Tibial artery (tissue), 4 donors: ENCODE measurements around the gene TBXAS1.

Experiments
- DNase-seq, 2 donors: peaks; one replicate each; pipeline ENCODE4 v3.0.0-alpha.2; 2019
- H3K27ac ChIP-seq, 2 donors: fragments of 200-600 bp; sonication (generic) in 1 of 2; 1 replicate in 1 of 2; 2 replicates in 1 of 2; pipeline ENCODE4 v1.5.1; 2018 to 2019; ENCODE audit warnings: mild to moderate bottlenecking in 1 of 2
- H3K27me3 ChIP-seq, 2 donors: fragments of 200-600 bp; sonication (generic) in 1 of 2; one replicate each; pipeline versions ENCODE4 v1.5.1 to v1.6.0; 2016 to 2019
- H3K36me3 ChIP-seq, 3 donors: fragments of 200-600 bp; sonication (generic) in 2 of 3; one replicate each; pipeline ENCODE4 v1.5.1; 2016 to 2019; ENCODE audit warnings: mild to moderate bottlenecking in 2 of 3
- H3K4me1 ChIP-seq, 4 donors: fragments of 200-600 bp; sonication (generic) in 2 of 4; 1 replicate in 3 of 4; 2 replicates in 1 of 4; pipeline ENCODE4 v1.5.1; 2016 to 2019
- H3K4me3 ChIP-seq, 2 donors: fragments of 200-600 bp; sonication (generic) in 1 of 2; 1 replicate in 1 of 2; 2 replicates in 1 of 2; pipeline ENCODE4 v1.5.1; 2018 to 2019; ENCODE audit warnings: mild to moderate bottlenecking in 2 of 2
- H3K9me3 ChIP-seq, 3 donors: fragments of 200-600 bp; sonication (generic) in 1 of 3; one replicate each; pipeline ENCODE4 v1.5.1; 2016 to 2019
- intact Hi-C: fragments of 100-400 bp; cut with DNase I; formaldehyde crosslinking; loops from one replicate; pipeline ENCODE4 v1.15.0; 2023; ENCODE audit warnings: low total_unique reads
- TF ChIP-seq, protein P1 (sequence below), 2 experiments: fragments of 200-600 bp in 1 of 2; fragments of 450-650 bp in 1 of 2; IDR thresholded peaks; one replicate each; pipeline ENCODE4 v1.5.1; 2017 to 2019; ENCODE audit warnings: antibody characterized with exemption in 2 of 2, mild to moderate bottlenecking in 1 of 2, moderate library complexity in 1 of 2

The TBXAS1 gene

DNA sequence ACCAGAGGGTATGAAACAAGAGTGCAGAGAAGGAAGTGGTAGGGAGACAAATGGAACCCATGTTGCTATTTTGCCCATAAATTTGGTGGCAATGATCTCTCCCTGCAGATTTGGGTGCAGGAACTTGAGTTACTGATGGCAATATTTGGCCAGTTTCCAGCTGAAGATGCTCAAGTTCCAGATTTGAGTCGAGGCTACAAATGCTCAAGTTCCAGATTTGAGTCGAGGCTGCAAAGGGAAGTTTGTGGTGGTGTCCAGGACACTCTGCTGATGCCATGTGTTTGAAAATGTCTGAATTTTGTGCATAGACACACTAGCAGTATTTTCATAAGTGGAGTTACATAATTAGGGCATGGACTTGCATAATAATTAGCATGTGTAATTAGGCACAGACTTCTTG lies 40.8 kb downstream of the TBXAS1 start:
- intact Hi-C loops: no loop called here
- no peak for DNase-seq
- peaks cover 0 to 9% (median 4%) of the 10 kb centered on the region in 4 donors for H3K4me1 ChIP-seq
- H3K9me3 ChIP-seq: no peaks in the 10 kb centered on the region
- no peak overlapping the region for H3K27ac ChIP-seq
- no peaks in the 10 kb centered on the region for H3K27me3 ChIP-seq
- H3K36me3 ChIP-seq: no peaks in the 10 kb centered on the region
- H3K4me3 ChIP-seq: no peak overlapping the region
- TF ChIP-seq, protein P1, sequence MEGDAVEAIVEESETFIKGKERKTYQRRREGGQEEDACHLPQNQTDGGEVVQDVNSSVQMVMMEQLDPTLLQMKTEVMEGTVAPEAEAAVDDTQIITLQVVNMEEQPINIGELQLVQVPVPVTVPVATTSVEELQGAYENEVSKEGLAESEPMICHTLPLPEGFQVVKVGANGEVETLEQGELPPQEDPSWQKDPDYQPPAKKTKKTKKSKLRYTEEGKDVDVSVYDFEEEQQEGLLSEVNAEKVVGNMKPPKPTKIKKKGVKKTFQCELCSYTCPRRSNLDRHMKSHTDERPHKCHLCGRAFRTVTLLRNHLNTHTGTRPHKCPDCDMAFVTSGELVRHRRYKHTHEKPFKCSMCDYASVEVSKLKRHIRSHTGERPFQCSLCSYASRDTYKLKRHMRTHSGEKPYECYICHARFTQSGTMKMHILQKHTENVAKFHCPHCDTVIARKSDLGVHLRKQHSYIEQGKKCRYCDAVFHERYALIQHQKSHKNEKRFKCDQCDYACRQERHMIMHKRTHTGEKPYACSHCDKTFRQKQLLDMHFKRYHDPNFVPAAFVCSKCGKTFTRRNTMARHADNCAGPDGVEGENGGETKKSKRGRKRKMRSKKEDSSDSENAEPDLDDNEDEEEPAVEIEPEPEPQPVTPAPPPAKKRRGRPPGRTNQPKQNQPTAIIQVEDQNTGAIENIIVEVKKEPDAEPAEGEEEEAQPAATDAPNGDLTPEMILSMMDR (IDR thresholded peaks at IDR 0.05): no peak

DNA sequence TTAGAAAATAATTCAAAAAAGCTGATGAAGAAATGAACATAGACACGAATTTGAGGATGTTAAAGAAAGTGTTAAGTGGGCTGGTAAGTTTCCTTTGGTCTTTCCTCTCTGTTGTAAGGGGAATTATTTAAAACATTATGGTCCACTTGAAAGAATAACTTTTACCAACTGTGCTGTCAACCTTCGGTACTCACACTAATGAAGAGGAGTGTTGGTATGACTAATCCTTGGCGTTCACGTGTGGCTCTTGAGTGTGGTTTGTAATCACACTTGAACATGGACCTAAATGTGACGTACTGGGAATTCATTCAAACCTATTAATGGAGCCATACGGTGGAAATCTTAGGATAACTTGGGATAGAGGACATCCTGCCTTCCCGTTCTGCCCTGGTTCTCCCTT lies 41.3 kb downstream of the TBXAS1 start:
- H3K4me3 ChIP-seq: no peak overlapping the region
- H3K9me3 ChIP-seq: no peaks in the 10 kb centered on the region
- no peak overlapping the region for H3K27ac ChIP-seq
- TF ChIP-seq, protein P1 (IDR thresholded peaks at IDR 0.05): no peak
- peaks cover 0 to 9% (median 4%) of the 10 kb centered on the region in 4 donors for H3K4me1 ChIP-seq
- no peak for DNase-seq
- H3K27me3 ChIP-seq: no peaks in the 10 kb centered on the region
- no peaks in the 10 kb centered on the region for H3K36me3 ChIP-seq
- intact Hi-C loops: no loop called here

DNA sequence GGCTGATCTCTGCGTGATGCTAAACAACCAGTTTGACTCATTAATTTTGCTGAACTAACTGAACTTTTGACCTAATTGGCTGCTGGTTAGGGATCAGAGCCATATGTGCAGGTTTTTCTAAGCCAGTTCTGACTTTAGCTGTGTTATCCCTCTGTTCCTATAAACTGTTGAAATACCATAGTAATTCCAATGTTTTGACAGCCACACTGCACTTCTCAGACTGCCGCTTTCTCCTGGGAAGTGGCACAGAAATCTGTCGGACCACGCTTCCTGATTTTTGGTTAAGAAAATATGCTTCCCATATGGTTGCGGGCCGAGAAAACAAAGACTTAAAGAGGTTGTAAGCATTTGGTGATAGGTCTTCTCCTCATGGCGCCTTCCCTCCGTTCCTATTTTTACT lies 42.3 kb downstream of the TBXAS1 start:
- no peaks in the 10 kb centered on the region for H3K27me3 ChIP-seq
- H3K4me3 ChIP-seq: no peak overlapping the region
- DNase-seq: no peak
- peaks cover 0 to 9% (median 4%) of the 10 kb centered on the region in 4 donors for H3K4me1 ChIP-seq
- no peaks in the 10 kb centered on the region for H3K9me3 ChIP-seq
- TF ChIP-seq, protein P1 (IDR thresholded peaks at IDR 0.05): no peak
- H3K36me3 ChIP-seq: no peaks in the 10 kb centered on the region
- no peak overlapping the region for H3K27ac ChIP-seq
- intact Hi-C loops: no loop called here

DNA sequence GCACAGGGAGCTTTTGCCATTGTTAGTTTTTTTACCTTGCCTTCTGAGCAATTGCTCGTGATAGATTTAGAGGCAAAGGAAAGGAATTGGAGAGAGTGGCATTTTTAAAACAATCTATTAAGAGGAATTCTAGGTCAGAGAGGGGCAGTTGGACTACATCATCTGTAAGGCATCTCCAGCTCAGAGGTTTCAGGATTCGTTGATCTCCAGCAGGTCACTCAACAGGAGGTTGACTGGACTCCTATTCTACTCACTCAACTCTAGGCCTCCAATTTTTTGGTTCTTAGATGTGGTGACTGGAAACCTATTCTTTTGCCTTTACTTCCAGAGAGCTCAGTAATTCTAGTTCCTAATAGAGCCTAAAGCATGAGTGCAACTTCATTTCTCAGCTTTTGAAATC lies 42.8 kb downstream of the TBXAS1 start:
- no peak for DNase-seq
- Histone ChIP-seq H3K36me3 (no peaks in the 10 kb centered on the region), H3K4me1 (peaks cover 0 to 9% (median 4%) of the 10 kb centered on the region in 4 donors), H3K27me3 (no peaks in the 10 kb centered on the region), H3K4me3 (no peak overlapping the region), H3K27ac (no peak overlapping the region), H3K9me3 (no peaks in the 10 kb centered on the region)
- intact Hi-C loops: no loop called here
- TF ChIP-seq, protein P1 (IDR thresholded peaks at IDR 0.05): no peak

DNA sequence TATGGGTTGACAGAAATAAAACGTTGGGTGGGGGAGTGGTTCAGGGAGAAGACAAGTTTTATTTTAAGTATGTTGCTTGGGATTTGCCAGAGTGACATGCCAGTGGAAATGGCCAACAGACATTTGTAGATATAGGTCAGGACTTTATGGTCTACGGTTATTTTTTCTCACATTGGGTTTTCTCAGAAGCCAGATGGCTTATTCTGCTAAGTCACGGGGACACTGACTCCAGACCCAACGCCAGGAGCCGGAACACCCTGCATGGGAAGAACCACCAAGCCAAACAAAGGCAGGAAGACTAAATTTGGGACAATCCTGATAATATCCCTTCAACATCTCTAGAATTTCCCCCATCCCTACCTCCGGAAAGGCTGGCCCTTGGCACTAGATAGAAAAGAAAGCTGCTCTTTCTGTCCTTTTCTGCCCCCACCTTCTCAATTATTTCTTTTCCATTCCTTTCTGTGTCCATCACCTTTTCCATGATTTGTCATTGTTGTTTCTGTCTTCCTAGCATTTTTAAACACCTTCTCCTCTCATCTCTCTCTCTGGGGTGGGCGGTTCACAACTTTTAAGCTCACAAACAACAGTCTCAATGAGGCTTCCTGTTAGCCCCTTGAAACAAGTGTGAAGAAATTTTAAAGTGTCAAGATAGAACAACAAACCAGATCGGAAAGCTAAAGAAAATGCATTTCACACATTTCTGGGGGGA lies 44.7 kb downstream of the TBXAS1 start:
- intact Hi-C loops: no loop called here
- no peak overlapping the region for H3K27ac ChIP-seq

More for the DNA sequence above, 44.7 kb downstream of the TBXAS1 start:
- H3K27me3 ChIP-seq: no peaks in the 10 kb centered on the region
- DNase-seq: no peak
- H3K4me3 ChIP-seq: no peak overlapping the region
- no peaks in the 10 kb centered on the region for H3K36me3 ChIP-seq
- peaks cover 0 to 9% (median 4%) of the 10 kb centered on the region in 4 donors for H3K4me1 ChIP-seq
- TF ChIP-seq, protein P1 (IDR thresholded peaks at IDR 0.05): no peak
- H3K9me3 ChIP-seq: no peaks in the 10 kb centered on the region
